GM12801 (cell line): ENCODE data around the gene SHOC2.

ENCODE experiments used
- CTCF ChIP-seq: IDR thresholded peaks from one replicate; pipeline ENCODE4 v1.5.1; 2011; ENCODE audit warnings: control low read depth; ENCODE audit not compliant: insufficient read length; ENCODE audit errors: extremely low read depth

Gene SHOC2

GRCh38 chr10:110876000-110876399, 43.4 kb upstream of the SHOC2 start:
- TF ChIP-seq CTCF = no peak

GRCh38 chr10:110876788-110877187, 42.6 kb upstream of the SHOC2 start:
- no peak for TF ChIP-seq CTCF

- no peak for TF ChIP-seq CTCF
These were observed 39.4 kb upstream of the SHOC2 start for GRCh38 chr10:110880012-110880411.

GRCh38 chr10:110881247-110881646, 38.2 kb upstream of the SHOC2 start:
- no peak for TF ChIP-seq CTCF

- no peak for TF ChIP-seq CTCF
These were observed 37.5 kb upstream of the SHOC2 start for GRCh38 chr10:110881905-110882304.

- no peak for TF ChIP-seq CTCF
These were observed 35.5 kb upstream of the SHOC2 start for GRCh38 chr10:110883924-110884323.

- no peak for TF ChIP-seq CTCF
These were observed 33.3 kb upstream of the SHOC2 start for GRCh38 chr10:110885932-110886674.
